ENCODE results near the gene POGK. TPM values are rescaled to one million over a fixed set of nuclear protein-coding genes. Genes with fewer than 3 reads are reported as not detected.

The POGK gene
- total and polyA plus RNA-seq, 4 donors: 19.0 to 56.2 (median 27.2) TPM

DNA sequence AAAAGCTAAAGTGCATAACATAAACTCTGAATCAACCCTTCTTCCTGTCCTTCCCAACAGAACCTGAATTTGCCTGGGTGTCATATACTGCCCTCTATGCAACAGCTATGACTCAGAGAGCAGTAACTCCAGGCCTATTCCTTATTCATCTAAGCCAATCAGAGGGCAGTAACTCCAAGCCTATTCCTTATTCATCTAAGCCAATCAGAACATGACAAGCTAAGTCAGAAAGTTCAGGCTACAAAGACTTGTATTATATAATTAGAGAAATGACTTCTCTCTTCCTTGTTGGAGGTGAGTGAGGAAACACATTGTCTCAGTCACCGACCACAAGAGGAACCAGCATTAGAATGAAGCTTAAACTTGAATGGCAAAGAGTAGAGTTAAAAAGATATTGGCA, 63.0 kb downstream of the POGK start:
- no peaks in the 10 kb centered on the region for H3K27me3 ChIP-seq (ENCODE audit: control insufficient read depth in 3 of 3, insufficient read depth in 3 of 3, low read length in 2 of 3)
- TF ChIP-seq CTCF (IDR thresholded peaks at IDR 0.05; ENCODE audit: control extremely low read depth, extremely low read depth): no peak
- peaks cover 0 to 5% (median 0%) of the 10 kb centered on the region in 4 donors for H3K9me3 ChIP-seq (ENCODE audit: control insufficient read depth in 4 of 4, insufficient read depth in 3 of 4, low read length in 3 of 4)
- peak; percentile 74 for ATAC-seq (ENCODE audit: insufficient read depth, low FRiP score)
- WGBS, 2 donors: 27 to 53% methylated on average over 1 of the region's 1 CpG
- no peak overlapping the region for H3K9ac ChIP-seq (ENCODE audit: insufficient read depth in 1 of 2, low read length in 2 of 2)
- no peak for DNase-seq
- H3K36me3 ChIP-seq (ENCODE audit: control insufficient read depth in 4 of 4, insufficient read depth in 4 of 4, low read length in 4 of 4): no peaks in the 10 kb centered on the region
- H3K27ac ChIP-seq (ENCODE audit: low read depth in 1 of 2, low read length in 1 of 2): peak overlapping the region in 1 of 2 donors; percentile 29
- peaks cover 0 to 9% (median 0%) of the 10 kb centered on the region in 5 donors for H3K4me1 ChIP-seq (ENCODE audit: control insufficient read depth in 5 of 5, insufficient read depth in 5 of 5, low read length in 5 of 5)
- H3K4me3 ChIP-seq: no peak overlapping the region

DNA sequence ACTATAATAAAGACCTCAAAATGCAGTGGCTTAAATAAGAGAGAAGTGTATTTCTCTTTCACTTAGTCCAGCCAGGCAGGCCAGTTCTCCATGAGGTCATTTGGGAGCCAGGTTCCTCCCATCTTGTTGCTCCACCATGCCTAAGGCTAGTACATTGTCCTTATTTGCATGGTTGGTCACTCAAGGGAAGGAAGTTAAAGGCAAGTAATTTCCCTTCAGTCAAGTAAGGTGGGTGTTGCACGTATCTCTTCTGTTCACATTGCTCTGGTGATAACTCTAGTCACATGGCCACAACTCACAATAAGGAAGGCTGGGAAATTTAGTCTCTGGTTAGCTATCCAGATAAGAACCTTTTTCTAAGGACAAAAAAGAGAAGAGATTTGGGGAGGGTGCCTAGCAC, 64.0 kb downstream of the POGK start:
- DNase-seq (no peak), ATAC-seq (ENCODE audit: insufficient read depth, low FRiP score) (no peak)
- Histone ChIP-seq H3K9ac (ENCODE audit: insufficient read depth in 1 of 2, low read length in 2 of 2) (no peak overlapping the region), H3K4me3 (no peak overlapping the region), H3K9me3 (ENCODE audit: control insufficient read depth in 4 of 4, insufficient read depth in 3 of 4, low read length in 3 of 4) (no peaks in the 10 kb centered on the region), H3K4me1 (ENCODE audit: control insufficient read depth in 5 of 5, insufficient read depth in 5 of 5, low read length in 5 of 5) (peaks cover 0 to 9% (median 0%) of the 10 kb centered on the region in 5 donors), H3K36me3 (ENCODE audit: control insufficient read depth in 4 of 4, insufficient read depth in 4 of 4, low read length in 4 of 4) (no peaks in the 10 kb centered on the region), H3K27me3 (ENCODE audit: control insufficient read depth in 3 of 3, insufficient read depth in 3 of 3, low read length in 2 of 3) (no peaks in the 10 kb centered on the region), H3K27ac (ENCODE audit: low read depth in 1 of 2, low read length in 1 of 2) (no peak overlapping the region)
- TF ChIP-seq CTCF (IDR thresholded peaks at IDR 0.05; ENCODE audit: control extremely low read depth, extremely low read depth): no peak
- WGBS, 2 donors: 15 to 38% methylated on average over 1 of the region's 1 CpG

GRCh38 chr1:166905136-166905535, 65.9 kb downstream of the POGK start:
- Histone ChIP-seq H3K9ac (ENCODE audit: insufficient read depth in 1 of 2, low read length in 2 of 2) (no peak overlapping the region), H3K36me3 (ENCODE audit: control insufficient read depth in 4 of 4, insufficient read depth in 4 of 4, low read length in 4 of 4) (no peaks in the 10 kb centered on the region), H3K9me3 (ENCODE audit: control insufficient read depth in 4 of 4, insufficient read depth in 3 of 4, low read length in 3 of 4) (no peaks in the 10 kb centered on the region), H3K27me3 (ENCODE audit: control insufficient read depth in 3 of 3, insufficient read depth in 3 of 3, low read length in 2 of 3) (no peaks in the 10 kb centered on the region), H3K4me1 (ENCODE audit: control insufficient read depth in 5 of 5, insufficient read depth in 5 of 5, low read length in 5 of 5) (peaks cover 0 to 9% (median 0%) of the 10 kb centered on the region in 5 donors), H3K27ac (ENCODE audit: low read depth in 1 of 2, low read length in 1 of 2) (no peak overlapping the region), H3K4me3 (no peak overlapping the region)
- ATAC-seq (ENCODE audit: insufficient read depth, low FRiP score) (no peak), DNase-seq (no peak)
- WGBS, 2 donors: 64 to 82% methylated on average over 2 of the region's 2 CpGs
- TF ChIP-seq CTCF (IDR thresholded peaks at IDR 0.05; ENCODE audit: control extremely low read depth, extremely low read depth): no peak

- Histone ChIP-seq H3K36me3 (ENCODE audit: control insufficient read depth in 4 of 4, insufficient read depth in 4 of 4, low read length in 4 of 4) (no peaks in the 10 kb centered on the region), H3K4me1 (ENCODE audit: control insufficient read depth in 5 of 5, insufficient read depth in 5 of 5, low read length in 5 of 5) (peaks cover 0 to 8% (median 0%) of the 10 kb centered on the region in 5 donors), H3K4me3 (no peak overlapping the region), H3K27me3 (ENCODE audit: control insufficient read depth in 3 of 3, insufficient read depth in 3 of 3, low read length in 2 of 3) (no peaks in the 10 kb centered on the region), H3K27ac (ENCODE audit: low read depth in 1 of 2, low read length in 1 of 2) (no peak overlapping the region), H3K9ac (ENCODE audit: insufficient read depth in 1 of 2, low read length in 2 of 2) (no peak overlapping the region), H3K9me3 (ENCODE audit: control insufficient read depth in 4 of 4, insufficient read depth in 3 of 4, low read length in 3 of 4) (no peaks in the 10 kb centered on the region)
- WGBS, 2 donors: 88 to 90% methylated on average over 3 of the region's 3 CpGs
- ATAC-seq (ENCODE audit: insufficient read depth, low FRiP score): no peak
- DNase-seq: no peak
- no peak for TF ChIP-seq CTCF (IDR thresholded peaks at IDR 0.05; ENCODE audit: control extremely low read depth, extremely low read depth)
Observed at GRCh38 chr1:166905900-166906299, 66.6 kb downstream of the POGK start.

Data from lung (tissue), 12 donors.